ENCODE data around the gene CCNY.

Gene CCNY

DNA sequence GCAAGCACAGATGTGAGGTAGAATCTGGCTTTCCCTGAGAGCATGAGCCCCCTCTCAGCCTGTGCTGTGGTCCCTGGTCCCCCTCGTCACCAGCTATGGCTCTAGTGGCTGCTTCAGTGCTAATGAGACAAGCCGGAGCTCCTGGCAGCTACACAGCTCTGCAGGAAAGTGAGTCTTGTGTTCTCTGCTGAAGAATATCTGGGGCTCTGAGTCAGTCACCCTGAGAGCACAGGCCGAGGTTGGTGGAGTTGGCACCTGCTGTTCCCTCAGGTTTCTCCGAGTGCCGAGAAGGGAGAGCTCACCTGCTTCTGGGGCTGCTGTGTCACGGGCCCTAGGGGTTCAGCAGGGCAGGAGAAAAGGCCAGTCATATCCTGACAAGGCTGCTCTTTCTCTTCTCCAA is 231.6 kb downstream of the CCNY start:
- TF ChIP-seq FOXP2 (optimal IDR thresholded peaks at IDR 0.05; ENCODE audit: borderline replicate concordance, extremely low read depth, extremely low read length, insufficient read depth) (no peak), TAF1 (IDR thresholded peaks at IDR 0.05; ENCODE audit: borderline replicate concordance, insufficient read depth, low read length) (no peak), POLR2AphosphoS5 (IDR thresholded peaks at IDR 0.05; ENCODE audit: low read depth, low read length) (no peak), SIN3A (IDR thresholded peaks at IDR 0.05; ENCODE audit: borderline replicate concordance, insufficient read depth, low read length) (no peak)
- TF ChIP-seq, protein P1, sequence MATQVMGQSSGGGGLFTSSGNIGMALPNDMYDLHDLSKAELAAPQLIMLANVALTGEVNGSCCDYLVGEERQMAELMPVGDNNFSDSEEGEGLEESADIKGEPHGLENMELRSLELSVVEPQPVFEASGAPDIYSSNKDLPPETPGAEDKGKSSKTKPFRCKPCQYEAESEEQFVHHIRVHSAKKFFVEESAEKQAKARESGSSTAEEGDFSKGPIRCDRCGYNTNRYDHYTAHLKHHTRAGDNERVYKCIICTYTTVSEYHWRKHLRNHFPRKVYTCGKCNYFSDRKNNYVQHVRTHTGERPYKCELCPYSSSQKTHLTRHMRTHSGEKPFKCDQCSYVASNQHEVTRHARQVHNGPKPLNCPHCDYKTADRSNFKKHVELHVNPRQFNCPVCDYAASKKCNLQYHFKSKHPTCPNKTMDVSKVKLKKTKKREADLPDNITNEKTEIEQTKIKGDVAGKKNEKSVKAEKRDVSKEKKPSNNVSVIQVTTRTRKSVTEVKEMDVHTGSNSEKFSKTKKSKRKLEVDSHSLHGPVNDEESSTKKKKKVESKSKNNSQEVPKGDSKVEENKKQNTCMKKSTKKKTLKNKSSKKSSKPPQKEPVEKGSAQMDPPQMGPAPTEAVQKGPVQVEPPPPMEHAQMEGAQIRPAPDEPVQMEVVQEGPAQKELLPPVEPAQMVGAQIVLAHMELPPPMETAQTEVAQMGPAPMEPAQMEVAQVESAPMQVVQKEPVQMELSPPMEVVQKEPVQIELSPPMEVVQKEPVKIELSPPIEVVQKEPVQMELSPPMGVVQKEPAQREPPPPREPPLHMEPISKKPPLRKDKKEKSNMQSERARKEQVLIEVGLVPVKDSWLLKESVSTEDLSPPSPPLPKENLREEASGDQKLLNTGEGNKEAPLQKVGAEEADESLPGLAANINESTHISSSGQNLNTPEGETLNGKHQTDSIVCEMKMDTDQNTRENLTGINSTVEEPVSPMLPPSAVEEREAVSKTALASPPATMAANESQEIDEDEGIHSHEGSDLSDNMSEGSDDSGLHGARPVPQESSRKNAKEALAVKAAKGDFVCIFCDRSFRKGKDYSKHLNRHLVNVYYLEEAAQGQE (IDR thresholded peaks at IDR 0.05; ENCODE audit: insufficient read depth in 1 of 2, low read depth in 2 of 2, low read length in 2 of 2): no peak

- TF ChIP-seq, protein P1 (IDR thresholded peaks at IDR 0.05; ENCODE audit: insufficient read depth in 1 of 2, low read depth in 2 of 2, low read length in 2 of 2): no peak
- TF ChIP-seq FOXP2 (optimal IDR thresholded peaks at IDR 0.05; ENCODE audit: borderline replicate concordance, extremely low read depth, extremely low read length, insufficient read depth): no peak
- TF ChIP-seq SIN3A (IDR thresholded peaks at IDR 0.05; ENCODE audit: borderline replicate concordance, insufficient read depth, low read length): no peak
- TF ChIP-seq TAF1 (IDR thresholded peaks at IDR 0.05; ENCODE audit: borderline replicate concordance, insufficient read depth, low read length): no peak
- no peak for TF ChIP-seq POLR2AphosphoS5 (IDR thresholded peaks at IDR 0.05; ENCODE audit: low read depth, low read length)
These were observed 232.2 kb downstream of the CCNY start for GRCh38 chr10:35568483-35569015.

DNA sequence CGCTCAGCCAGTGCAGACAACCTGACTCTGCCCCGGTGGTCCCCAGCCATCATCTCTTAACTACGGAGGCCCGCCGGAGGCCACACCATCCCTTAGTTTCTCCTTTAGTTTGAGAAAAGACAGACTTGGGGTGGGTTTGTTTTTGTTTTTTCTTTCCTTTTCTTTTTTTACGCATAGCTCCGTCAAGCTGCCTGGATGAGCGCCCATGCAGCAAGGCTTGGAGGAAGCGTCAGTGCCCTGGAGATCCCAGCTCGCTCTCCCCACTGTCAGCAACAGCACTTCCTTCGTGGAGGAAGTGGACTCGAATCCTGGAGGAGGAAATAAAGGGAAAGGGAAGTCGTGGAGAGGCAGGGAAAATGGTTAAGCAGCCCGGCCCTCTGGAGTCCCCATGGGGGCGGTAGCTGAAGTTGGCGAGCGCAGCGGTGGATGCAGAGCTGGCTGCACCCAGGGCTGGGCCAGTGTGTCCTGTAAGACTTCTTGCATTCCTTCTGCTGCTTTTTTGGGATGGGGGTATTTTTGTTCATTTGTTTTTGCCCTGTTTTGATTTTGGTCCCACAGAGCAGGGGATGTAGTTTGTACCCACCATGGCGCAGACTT is 232.9 kb downstream of the CCNY start:
- TF ChIP-seq, protein P1 (IDR thresholded peaks at IDR 0.05; ENCODE audit: insufficient read depth in 1 of 2, low read depth in 2 of 2, low read length in 2 of 2): no peak
- TF ChIP-seq FOXP2 (optimal IDR thresholded peaks at IDR 0.05; ENCODE audit: borderline replicate concordance, extremely low read depth, extremely low read length, insufficient read depth): no peak
- TF ChIP-seq POLR2AphosphoS5 (IDR thresholded peaks at IDR 0.05; ENCODE audit: low read depth, low read length): no peak
- no peak for TF ChIP-seq TAF1 (IDR thresholded peaks at IDR 0.05; ENCODE audit: borderline replicate concordance, insufficient read depth, low read length)
- no peak for TF ChIP-seq SIN3A (IDR thresholded peaks at IDR 0.05; ENCODE audit: borderline replicate concordance, insufficient read depth, low read length)

DNA sequence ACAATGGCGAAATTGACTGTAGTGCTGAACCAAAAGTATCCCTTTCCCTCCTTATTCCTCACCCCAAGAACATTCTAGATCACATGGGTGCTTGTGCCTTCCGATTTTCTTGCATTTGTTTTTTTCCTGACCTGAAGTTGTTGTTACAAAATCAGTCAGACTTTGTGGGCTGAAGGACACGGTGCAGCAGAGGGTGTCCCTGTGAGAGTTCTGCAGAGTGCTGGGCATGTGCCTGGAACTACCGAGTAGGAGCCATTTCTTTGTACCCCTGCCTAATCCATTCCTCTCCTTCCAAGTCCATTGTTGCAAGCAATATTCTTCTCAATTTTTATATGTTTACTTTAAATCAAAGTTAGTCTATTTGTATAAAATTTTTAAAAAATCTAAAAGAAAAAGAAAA is 233.5 kb downstream of the CCNY start:
- TF ChIP-seq POLR2AphosphoS5 (IDR thresholded peaks at IDR 0.05; ENCODE audit: low read depth, low read length) (no peak), TAF1 (IDR thresholded peaks at IDR 0.05; ENCODE audit: borderline replicate concordance, insufficient read depth, low read length) (no peak), SIN3A (IDR thresholded peaks at IDR 0.05; ENCODE audit: borderline replicate concordance, insufficient read depth, low read length) (no peak), FOXP2 (optimal IDR thresholded peaks at IDR 0.05; ENCODE audit: borderline replicate concordance, extremely low read depth, extremely low read length, insufficient read depth) (no peak)
- TF ChIP-seq, protein P1 (IDR thresholded peaks at IDR 0.05; ENCODE audit: insufficient read depth in 1 of 2, low read depth in 2 of 2, low read length in 2 of 2): no peak
